Astrocyte (in vitro differentiated cells and primary cell): ENCODE results near the gene KRTAP2-4. TPM values are rescaled to one million over a fixed set of nuclear protein-coding genes. Genes with fewer than 3 reads are reported as not detected.
A peak's percentile ranks its signal among the peaks of the same experiment; 100 is the strongest.

ENCODE experiments used
- DNase-seq: peaks from one replicate; pipeline ENCODE4 v3.0.0-alpha.2; 2010; ENCODE audit warnings: low read depth
- FAIRE-seq: peaks from 2 replicates; lab custom pipeline; 2011; peaks lifted over from hg19 to GRCh38; lab: Jason Lieb, UNC
- H2AFZ ChIP-seq: 2 replicates; pipeline ENCODE4 v1.6.0; 2012; ENCODE audit warnings: low read depth, low read length, inconsistent platforms
- H3K27ac ChIP-seq: 2 replicates; pipeline ENCODE4 v1.5.1; 2011; ENCODE audit warnings: low read depth, low read length, inconsistent platforms
- H3K27me3 ChIP-seq: 2 replicates; pipeline ENCODE4 v1.6.0; 2011; ENCODE audit warnings: low read length, inconsistent platforms; ENCODE audit not compliant: insufficient read depth
- H3K36me3 ChIP-seq: 2 replicates; pipeline ENCODE4 v1.5.1; 2011; ENCODE audit warnings: low read length, inconsistent platforms; ENCODE audit not compliant: insufficient read depth
- H3K4me1 ChIP-seq: 2 replicates; pipeline ENCODE4 v1.5.1; 2011; ENCODE audit warnings: low read length, inconsistent platforms; ENCODE audit not compliant: insufficient read depth
- H3K4me2 ChIP-seq: 2 replicates; pipeline ENCODE4 v1.6.0; 2012; ENCODE audit warnings: low read length, inconsistent platforms
- H3K4me3 ChIP-seq: 2 replicates; pipeline ENCODE4 v1.5.1; 2011; ENCODE audit warnings: low read depth, mild to moderate bottlenecking, low read length, inconsistent platforms; ENCODE audit not compliant: insufficient read depth
- H3K79me2 ChIP-seq: 2 replicates; pipeline ENCODE4 v1.6.0; 2012; ENCODE audit warnings: mild to moderate bottlenecking, low read length, inconsistent platforms; ENCODE audit not compliant: insufficient read depth
- H3K9ac ChIP-seq: 2 replicates; pipeline ENCODE4 v1.6.0; 2012; ENCODE audit warnings: mild to moderate bottlenecking, low read length, inconsistent platforms
- H3K9me3 ChIP-seq: 2 replicates; pipeline ENCODE4 v1.5.1; 2012; ENCODE audit warnings: low read depth, mild to moderate bottlenecking, low read length, inconsistent platforms; ENCODE audit not compliant: insufficient read depth
- H4K20me1 ChIP-seq: 2 replicates; pipeline ENCODE4 v1.6.0; 2012; ENCODE audit warnings: low read length, inconsistent platforms; ENCODE audit not compliant: insufficient read depth
- H3K27ac Mint-ChIP-seq: one replicate; pipeline ENCODE4 v1.8.0; 2021; ENCODE audit warnings: mild to moderate bottlenecking, mixed read lengths; ENCODE audit not compliant: unreplicated experiment
- H3K27me3 Mint-ChIP-seq: one replicate; pipeline ENCODE4 v1.8.0; 2021; ENCODE audit warnings: low read depth, mixed read lengths; ENCODE audit not compliant: unreplicated experiment
- H3K36me3 Mint-ChIP-seq: one replicate; pipeline ENCODE4 v1.8.0; 2021; ENCODE audit warnings: low read depth, mixed read lengths; ENCODE audit not compliant: unreplicated experiment
- H3K4me1 Mint-ChIP-seq: one replicate; pipeline ENCODE4 v1.8.0; 2021; ENCODE audit warnings: low read depth, mixed read lengths; ENCODE audit not compliant: unreplicated experiment
- H3K4me3 Mint-ChIP-seq: one replicate; pipeline ENCODE4 v1.8.0; 2021; ENCODE audit warnings: mild to moderate bottlenecking, moderate library complexity, mixed read lengths; ENCODE audit not compliant: unreplicated experiment
- H3K9me3 Mint-ChIP-seq: one replicate; pipeline ENCODE4 v1.8.0; 2021; ENCODE audit warnings: mild to moderate bottlenecking, mixed read lengths; ENCODE audit not compliant: unreplicated experiment
- CTCF ChIP-seq: IDR thresholded peaks from 2 replicates; pipeline ENCODE4 v1.5.1; 2011; ENCODE audit warnings: low read depth, mild to moderate bottlenecking, inconsistent platforms, low read length, moderate library complexity; ENCODE audit not compliant: insufficient read depth
- EZH2 ChIP-seq: IDR thresholded peaks from 2 replicates; pipeline ENCODE4 v1.6.1; 2012; ENCODE audit warnings: mild to moderate bottlenecking, low read length, inconsistent platforms; ENCODE audit not compliant: insufficient read depth
- total RNA-seq: library from RNA; stranded (reverse); gene quantifications from 2 replicates; pipeline ENCODE4 v1.2.1, GENCODE V29; 2021

KRTAP2-4 gene
- total RNA-seq, 1 donor from 2014 or later, result not detected

DNA sequence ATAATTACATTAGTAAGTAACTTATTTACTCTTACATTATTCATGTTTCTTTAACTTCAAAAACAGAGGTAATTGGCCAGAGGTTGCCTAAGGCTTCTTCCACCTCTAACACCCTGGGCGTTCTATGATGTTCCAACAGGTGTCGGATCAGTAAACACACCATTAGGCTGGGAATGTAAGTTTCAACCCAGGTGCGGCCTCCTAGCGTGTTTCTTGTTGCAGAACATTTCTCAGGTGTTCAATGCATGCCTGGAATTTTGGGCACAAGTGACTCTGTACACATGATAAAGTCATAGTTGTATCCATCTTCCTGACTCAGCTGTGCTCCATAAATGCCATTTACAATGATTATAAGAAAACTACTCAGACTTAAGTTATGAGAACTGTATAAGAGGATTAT, 11.7 kb downstream of the KRTAP2-4 start:
- Mint-ChIP-seq H3K27ac (no peak overlapping the region), H3K4me3 (no peak overlapping the region), H3K9me3 (peaks cover 2% of the 10 kb centered on the region), H3K4me1 (peaks cover 15% of the 10 kb centered on the region), H3K36me3 (no peaks in the 10 kb centered on the region), H3K27me3 (no peaks in the 10 kb centered on the region)
- Histone ChIP-seq H3K4me3 (no peak overlapping the region), H3K9me3 (no peaks in the 10 kb centered on the region), H3K27me3 (no peaks in the 10 kb centered on the region), H2AFZ (no peak overlapping the region), H3K4me2 (no peak overlapping the region), H3K27ac (no peak overlapping the region), H4K20me1 (no peaks in the 10 kb centered on the region), H3K9ac (no peak overlapping the region), H3K4me1 (peaks cover 10% of the 10 kb centered on the region), H3K36me3 (no peaks in the 10 kb centered on the region), H3K79me2 (no peaks in the 10 kb centered on the region)
- DNase-seq, result no peak
- TF ChIP-seq CTCF (no peak), EZH2 (no peak)
- FAIRE-seq, result no peak

- no peak overlapping the region for H3K4me3 Mint-ChIP-seq
- Histone ChIP-seq H3K9me3 (no peaks in the 10 kb centered on the region), H3K4me1 (peaks cover 14% of the 10 kb centered on the region), H3K4me2 (no peak overlapping the region), H3K4me3 (no peak overlapping the region), H3K27me3 (no peaks in the 10 kb centered on the region), H3K27ac (no peak overlapping the region), H3K36me3 (no peaks in the 10 kb centered on the region), H3K9ac (no peak overlapping the region), H2AFZ (no peak overlapping the region), H4K20me1 (no peaks in the 10 kb centered on the region), H3K79me2 (no peaks in the 10 kb centered on the region)
- H3K9me3 Mint-ChIP-seq, result no peaks in the 10 kb centered on the region
- DNase-seq (peak; percentile 75), FAIRE-seq (peak; percentile 32)
- no peak for TF ChIP-seq CTCF
- no peaks in the 10 kb centered on the region for H3K27me3 Mint-ChIP-seq
- H3K4me1 Mint-ChIP-seq, result peaks cover 16% of the 10 kb centered on the region
- H3K27ac Mint-ChIP-seq, result no peak overlapping the region
- H3K36me3 Mint-ChIP-seq, result no peaks in the 10 kb centered on the region
Measured at GRCh38 chr17:41052566-41052965, 13.1 kb downstream of the KRTAP2-4 start.

GRCh38 chr17:41049110-41049509, 16.6 kb downstream of the KRTAP2-4 start:
- Mint-ChIP-seq H3K36me3 (no peaks in the 10 kb centered on the region), H3K27ac (peak overlapping the region; percentile 72), H3K4me3 (no peak overlapping the region), H3K27me3 (no peaks in the 10 kb centered on the region), H3K4me1 (peaks cover 14% of the 10 kb centered on the region), H3K9me3 (no peaks in the 10 kb centered on the region)
- FAIRE-seq, result no peak
- DNase-seq, result peak; percentile 84
- H3K4me3 ChIP-seq, result peak overlapping the region; percentile 13
- peak overlapping the region; percentile 63 for H3K4me2 ChIP-seq
- H3K36me3 ChIP-seq, result no peaks in the 10 kb centered on the region
- TF ChIP-seq CTCF (no peak), EZH2 (no peak)
- H3K27me3 ChIP-seq, result no peaks in the 10 kb centered on the region
- peak overlapping the region; percentile 66 for H3K9ac ChIP-seq
- peaks cover 14% of the 10 kb centered on the region for H3K4me1 ChIP-seq
- H3K27ac ChIP-seq, result peak overlapping the region; percentile 87
- H3K79me2 ChIP-seq, result no peaks in the 10 kb centered on the region
- H4K20me1 ChIP-seq, result no peaks in the 10 kb centered on the region
- no peak overlapping the region for H2AFZ ChIP-seq
- H3K9me3 ChIP-seq, result no peaks in the 10 kb centered on the region
